SK-N-SH (cell line): ENCODE data around the gene TOM1L2.

ENCODE experiments used
- CTCF ChIP-seq: fragments of 200-600 bp; sonication (generic); IDR thresholded peaks from 2 replicates; pipeline ENCODE4 v1.6.1; 2017; ENCODE audit warnings: antibody characterized with exemption, mild to moderate bottlenecking, moderate library complexity
- FOXM1 ChIP-seq: IDR thresholded peaks from 2 replicates; pipeline ENCODE4 v1.4.0; 2012; ENCODE audit warnings: low read depth, mild to moderate bottlenecking
- NFIC ChIP-seq: IDR thresholded peaks from 2 replicates; pipeline ENCODE4 v1.4.0; 2012; ENCODE audit warnings: borderline replicate concordance
- SIN3A ChIP-seq: IDR thresholded peaks from 2 replicates; pipeline ENCODE4 v1.6.1; 2012; ENCODE audit warnings: low read depth, mild to moderate bottlenecking, low read length, moderate library complexity, borderline replicate concordance
- YY1 ChIP-seq: IDR thresholded peaks from 2 replicates; pipeline ENCODE4 v1.4.0; 2012; ENCODE audit warnings: low read depth, mild to moderate bottlenecking

GRCh38 chr17:17836818-17837379, 135.3 kb downstream of the TOM1L2 start, which contains the start of gene SREBF1:
- no peak for TF ChIP-seq NFIC
- TF ChIP-seq FOXM1 = no peak
- no peak for TF ChIP-seq CTCF
- no peak for TF ChIP-seq SIN3A
- TF ChIP-seq YY1 = no peak
